Lung (tissue), 12 donors: ENCODE data around the gene C15orf40. TPM values are rescaled to one million over a fixed set of nuclear protein-coding genes. Genes with fewer than 3 reads are reported as not detected.

Experiments
- ATAC-seq: fragments of 200-7000 bp; cut with Tn5 transposase; one replicate; pipeline ENCODE4 v1.9.1; 2020; ENCODE audit warnings: moderate number of reproducible peaks; ENCODE audit not compliant: insufficient read depth, low FRiP score
- DNase-seq, 3 donors: peaks; one replicate each; pipeline ENCODE4 v3.0.0-alpha.2; 2013 to 2017
- H3K27ac ChIP-seq, 2 donors: one replicate each; pipeline ENCODE4 v1.5.1; 2013; ENCODE audit warnings: mild to moderate bottlenecking in 2 of 2, moderate library complexity in 2 of 2, control low read depth in 1 of 2, inconsistent platforms in 1 of 2, low read depth in 1 of 2, low read length in 1 of 2
- H3K27me3 ChIP-seq, 3 donors: one replicate each; pipeline ENCODE4 v1.5.1; 2013; ENCODE audit warnings: low read length in 2 of 3; ENCODE audit not compliant: control insufficient read depth in 3 of 3, insufficient read depth in 3 of 3
- H3K36me3 ChIP-seq, 4 donors: one replicate each; pipeline ENCODE4 v1.5.1; 2013; ENCODE audit warnings: low read length in 4 of 4, mild to moderate bottlenecking in 1 of 4, moderate library complexity in 1 of 4; ENCODE audit not compliant: control insufficient read depth in 4 of 4, insufficient read depth in 4 of 4
- H3K4me1 ChIP-seq, 5 donors: one replicate each; pipeline ENCODE4 v1.5.1; 2013; ENCODE audit warnings: low read length in 5 of 5, mild to moderate bottlenecking in 2 of 5, moderate library complexity in 1 of 5; ENCODE audit not compliant: control insufficient read depth in 5 of 5, insufficient read depth in 5 of 5
- H3K4me3 ChIP-seq: one replicate; pipeline ENCODE4 v1.5.1; 2013; ENCODE audit warnings: mild to moderate bottlenecking, control low read depth, moderate library complexity
- H3K9ac ChIP-seq, 2 donors: one replicate each; pipeline ENCODE4 v1.5.1; 2013; ENCODE audit warnings: low read length in 2 of 2, control low read depth in 1 of 2; ENCODE audit not compliant: insufficient read depth in 1 of 2
- H3K9me3 ChIP-seq, 4 donors: one replicate each; pipeline ENCODE4 v1.5.1; 2013; ENCODE audit warnings: low read length in 3 of 4, mild to moderate bottlenecking in 1 of 4, moderate library complexity in 1 of 4; ENCODE audit not compliant: control insufficient read depth in 4 of 4, insufficient read depth in 3 of 4
- WGBS, 2 donors: extraction: QIAGEN DNeasy Blood & Tissue Kit; methylation state at CpG; one replicate each; pipeline ENCODE4 v1.1.7; 2013; 5-methylcytosine and 5-hydroxymethylcytosine counted together
- polyA plus RNA-seq, 2 donors: library from polyadenylated mRNA; stranded (reverse); fragments of 200-250 nt; gene quantifications; one replicate each; pipeline ENCODE4 v1.2.1, GENCODE V29; 2013
- total RNA-seq, 2 donors: library from RNA; depleted of rRNA in 1 of 2; stranded (reverse); fragments of >200 nt in 1 of 2; gene quantifications; one replicate each; pipeline ENCODE4 v1.2.1, GENCODE V29; 2014 to 2021
- TF ChIP-seq, protein P1 (sequence below): IDR thresholded peaks from 2 replicates; pipeline ENCODE4 v1.5.1; 2012; ENCODE audit warnings: mild to moderate bottlenecking; ENCODE audit errors: control extremely low read depth, extremely low read depth
- donor health status: control.
- donor health status: control.
- donor health status: Bipolar disorder and iron deficiency.
- donor health status: healthy.
- donor health status: DM: yes; HTN: yes; CAD: no.

C15orf40 gene
- total and polyA plus RNA-seq, 4 donors = 16.7 to 26.1 (median 21.7) TPM

DNA sequence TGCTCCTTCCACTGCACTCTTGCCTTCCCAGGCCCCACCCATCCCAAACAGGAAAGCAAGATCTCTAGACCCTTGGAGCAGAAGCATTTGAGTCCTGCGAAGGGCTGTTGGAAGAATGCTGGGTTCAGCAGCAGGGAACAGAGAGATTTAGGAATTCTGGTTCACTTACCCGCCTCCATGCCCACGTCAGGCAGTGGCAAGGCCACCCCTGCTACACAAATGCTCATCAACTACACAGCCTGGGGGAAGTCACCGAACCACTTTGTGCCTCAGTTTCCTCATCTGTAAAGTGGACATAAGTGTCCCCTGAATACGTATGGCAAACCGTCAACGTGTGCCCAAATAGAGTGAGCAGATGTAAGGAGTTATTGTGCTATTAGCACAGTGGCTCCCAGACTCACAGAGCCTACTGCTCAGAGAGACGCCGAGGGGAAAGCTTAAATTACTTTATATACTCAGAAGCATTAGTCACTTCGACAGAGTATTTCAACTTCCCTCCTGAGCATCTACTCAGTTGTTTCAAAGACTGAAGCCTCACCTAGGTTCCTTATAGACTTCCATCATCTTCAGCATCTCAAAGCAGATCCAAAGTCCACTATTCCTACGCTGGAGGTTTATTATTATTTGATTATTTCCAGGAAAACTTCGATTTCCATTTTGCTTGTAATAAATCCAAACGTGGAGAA is 59.8 kb downstream of the C15orf40 start:
- no peak for ATAC-seq
- Histone ChIP-seq H3K9me3 (peaks cover 0 to 2% (median 0%) of the 10 kb centered on the region in 4 donors), H3K4me3 (peak overlapping the region; percentile 49), H3K4me1 (peaks cover 0 to 12% (median 0%) of the 10 kb centered on the region in 5 donors), H3K9ac (no peak overlapping the region), H3K27ac (peak overlapping the region in 1 of 2 donors; percentile 71), H3K36me3 (no peaks in the 10 kb centered on the region), H3K27me3 (peaks cover 0 to 21% (median 0%) of the 10 kb centered on the region in 3 donors)
- 49 to 55% methylated on average over 13 of the region's 13 CpGs for WGBS, 2 donors
- TF ChIP-seq, protein P1, sequence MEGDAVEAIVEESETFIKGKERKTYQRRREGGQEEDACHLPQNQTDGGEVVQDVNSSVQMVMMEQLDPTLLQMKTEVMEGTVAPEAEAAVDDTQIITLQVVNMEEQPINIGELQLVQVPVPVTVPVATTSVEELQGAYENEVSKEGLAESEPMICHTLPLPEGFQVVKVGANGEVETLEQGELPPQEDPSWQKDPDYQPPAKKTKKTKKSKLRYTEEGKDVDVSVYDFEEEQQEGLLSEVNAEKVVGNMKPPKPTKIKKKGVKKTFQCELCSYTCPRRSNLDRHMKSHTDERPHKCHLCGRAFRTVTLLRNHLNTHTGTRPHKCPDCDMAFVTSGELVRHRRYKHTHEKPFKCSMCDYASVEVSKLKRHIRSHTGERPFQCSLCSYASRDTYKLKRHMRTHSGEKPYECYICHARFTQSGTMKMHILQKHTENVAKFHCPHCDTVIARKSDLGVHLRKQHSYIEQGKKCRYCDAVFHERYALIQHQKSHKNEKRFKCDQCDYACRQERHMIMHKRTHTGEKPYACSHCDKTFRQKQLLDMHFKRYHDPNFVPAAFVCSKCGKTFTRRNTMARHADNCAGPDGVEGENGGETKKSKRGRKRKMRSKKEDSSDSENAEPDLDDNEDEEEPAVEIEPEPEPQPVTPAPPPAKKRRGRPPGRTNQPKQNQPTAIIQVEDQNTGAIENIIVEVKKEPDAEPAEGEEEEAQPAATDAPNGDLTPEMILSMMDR = no peak
- DNase-seq = peak in 2 of 3 donors; percentile 2 to 3

DNA sequence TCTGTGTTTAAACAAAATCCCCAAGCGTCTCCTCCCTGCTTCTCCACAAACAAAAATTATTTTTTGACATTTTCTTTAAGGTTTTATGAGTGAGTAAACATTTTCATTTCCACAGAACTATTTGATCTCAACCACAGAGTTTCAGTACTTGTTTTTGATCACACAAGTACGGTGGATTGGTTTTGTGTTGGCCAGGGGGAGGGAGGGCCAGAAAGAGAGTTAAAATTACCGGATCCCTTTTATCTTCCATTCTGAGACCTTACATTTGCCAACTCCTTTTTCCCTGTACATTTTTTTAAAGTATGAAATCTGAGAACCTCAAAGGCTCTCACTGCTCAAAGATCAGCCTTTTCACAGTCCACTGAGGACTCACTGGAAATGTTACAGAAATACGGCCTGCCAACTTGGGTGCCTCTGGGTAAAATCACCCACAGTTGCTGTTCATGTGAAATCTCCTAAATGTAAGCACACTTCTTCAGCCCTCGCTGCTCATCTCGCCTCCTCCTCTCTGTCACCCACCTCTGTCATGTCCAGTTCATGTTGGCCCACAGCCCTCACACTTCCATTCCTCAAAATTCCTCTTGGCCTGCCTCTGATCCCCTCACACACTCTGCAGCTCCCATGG is 60.6 kb downstream of the C15orf40 start:
- DNase-seq = peak in 2 of 3 donors; percentile 25 to 45
- TF ChIP-seq, protein P1 = no peak
- Histone ChIP-seq H3K27ac (peak overlapping the region in 1 of 2 donors; percentile 11), H3K4me3 (no peak overlapping the region), H3K9ac (no peak overlapping the region), H3K9me3 (peaks cover 0 to 2% (median 0%) of the 10 kb centered on the region in 4 donors), H3K27me3 (peaks cover 0 to 21% (median 0%) of the 10 kb centered on the region in 3 donors), H3K36me3 (no peaks in the 10 kb centered on the region), H3K4me1 (peaks cover 0 to 12% (median 0%) of the 10 kb centered on the region in 5 donors)
- ATAC-seq = no peak
- 53 to 66% methylated on average over 6 of the region's 6 CpGs for WGBS, 2 donors

DNA sequence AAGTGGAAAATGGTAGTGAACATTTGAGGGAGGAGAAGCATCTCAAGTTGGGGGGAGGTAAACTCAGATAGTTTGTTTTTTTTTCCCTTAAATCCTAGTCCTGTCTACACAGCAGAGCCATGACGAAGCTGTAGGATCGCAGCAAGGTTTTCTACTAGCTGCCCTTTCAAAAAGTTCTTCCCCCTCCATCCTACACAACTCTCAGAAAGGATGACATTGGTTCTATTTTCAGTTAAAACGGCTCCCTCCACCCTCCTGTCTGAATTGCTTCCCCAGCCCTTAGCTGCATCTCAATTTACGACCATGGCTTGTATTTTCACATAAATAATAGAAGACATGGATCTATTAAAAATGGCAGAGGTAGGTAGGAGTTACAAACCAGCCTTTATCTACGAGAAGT is 61.1 kb downstream of the C15orf40 start:
- DNase-seq = no peak
- Histone ChIP-seq H3K27me3 (peaks cover 0 to 21% (median 0%) of the 10 kb centered on the region in 3 donors), H3K9ac (no peak overlapping the region), H3K4me3 (no peak overlapping the region), H3K4me1 (peaks cover 0 to 12% (median 0%) of the 10 kb centered on the region in 5 donors), H3K9me3 (peaks cover 0 to 2% (median 0%) of the 10 kb centered on the region in 4 donors), H3K36me3 (no peaks in the 10 kb centered on the region), H3K27ac (no peak overlapping the region)
- ATAC-seq = no peak
- 70 to 83% methylated on average over 5 of the region's 5 CpGs for WGBS, 2 donors
- TF ChIP-seq, protein P1 = no peak
